ENCODE data around the gene KCNT2.
"Not testable (repeated sequence)": the region's sequence is repeated elsewhere in the genome, so short reads cannot be mapped to it uniquely, and the experiment has no call there.

KCNT2 gene

DNA sequence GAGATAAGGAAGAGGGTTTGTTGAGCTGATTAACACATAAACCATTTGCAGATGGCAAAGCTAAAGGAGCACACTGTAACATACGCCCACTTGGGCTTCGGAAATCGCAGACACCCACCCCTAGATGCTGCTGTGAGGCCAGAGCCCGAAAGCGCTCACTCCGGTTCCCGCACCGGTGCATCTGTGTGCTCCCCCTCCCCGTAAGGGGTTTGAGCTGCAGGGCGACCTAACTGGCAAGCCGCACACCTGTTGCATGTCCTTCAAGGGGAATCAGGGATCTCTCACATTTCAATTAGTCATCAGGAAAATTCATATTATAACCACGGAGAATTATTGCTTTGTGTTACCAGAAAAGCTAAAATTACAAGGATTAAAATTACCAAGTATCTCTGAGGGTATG is 42.2 kb upstream of the KCNT2 start:
- ChIA-PET CTCF (no interaction called here), POLR2A (no interaction called here)
- TF ChIP-seq ZNF384 (IDR thresholded peaks at IDR 0.05) = no peak
- no peak for TF ChIP-seq FOXM1 (IDR thresholded peaks at IDR 0.05; ENCODE audit: borderline replicate concordance)
- no peak for TF ChIP-seq TARDBP (IDR thresholded peaks at IDR 0.05)
- TF ChIP-seq BHLHE40 (IDR thresholded peaks at IDR 0.05; ENCODE audit: borderline replicate concordance) = no peak
- TF ChIP-seq, protein P1, sequence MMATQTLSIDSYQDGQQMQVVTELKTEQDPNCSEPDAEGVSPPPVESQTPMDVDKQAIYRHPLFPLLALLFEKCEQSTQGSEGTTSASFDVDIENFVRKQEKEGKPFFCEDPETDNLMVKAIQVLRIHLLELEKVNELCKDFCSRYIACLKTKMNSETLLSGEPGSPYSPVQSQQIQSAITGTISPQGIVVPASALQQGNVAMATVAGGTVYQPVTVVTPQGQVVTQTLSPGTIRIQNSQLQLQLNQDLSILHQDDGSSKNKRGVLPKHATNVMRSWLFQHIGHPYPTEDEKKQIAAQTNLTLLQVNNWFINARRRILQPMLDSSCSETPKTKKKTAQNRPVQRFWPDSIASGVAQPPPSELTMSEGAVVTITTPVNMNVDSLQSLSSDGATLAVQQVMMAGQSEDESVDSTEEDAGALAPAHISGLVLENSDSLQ (IDR thresholded peaks at IDR 0.05) = no peak
- TF ChIP-seq FOXK2 (IDR thresholded peaks at IDR 0.05) = no peak
- no peak for TF ChIP-seq L3MBTL2 (conservative IDR thresholded peaks at IDR 0.05)
- TF ChIP-seq CTBP1 (IDR thresholded peaks at IDR 0.05; ENCODE audit: borderline replicate concordance) = no peak
- no peak for TF ChIP-seq LEF1 (IDR thresholded peaks at IDR 0.05; ENCODE audit: borderline replicate concordance)
- no peak for TF ChIP-seq FOXA1 (IDR thresholded peaks at IDR 0.05)
- no peak for TF ChIP-seq SP1 (IDR thresholded peaks at IDR 0.05)
- TF ChIP-seq NFRKB (IDR thresholded peaks at IDR 0.05) = no peak
- no peak for TF ChIP-seq HDGF (IDR thresholded peaks at IDR 0.05; ENCODE audit: borderline replicate concordance)
- TF ChIP-seq ELF4 (IDR thresholded peaks at IDR 0.05) = no peak
- no peak for TF ChIP-seq ARNT (IDR thresholded peaks at IDR 0.05)
- no peak for TF ChIP-seq SUZ12 (IDR thresholded peaks at IDR 0.05)
- DNase-seq (ENCODE audit: extremely low spot score) = no peak

DNA sequence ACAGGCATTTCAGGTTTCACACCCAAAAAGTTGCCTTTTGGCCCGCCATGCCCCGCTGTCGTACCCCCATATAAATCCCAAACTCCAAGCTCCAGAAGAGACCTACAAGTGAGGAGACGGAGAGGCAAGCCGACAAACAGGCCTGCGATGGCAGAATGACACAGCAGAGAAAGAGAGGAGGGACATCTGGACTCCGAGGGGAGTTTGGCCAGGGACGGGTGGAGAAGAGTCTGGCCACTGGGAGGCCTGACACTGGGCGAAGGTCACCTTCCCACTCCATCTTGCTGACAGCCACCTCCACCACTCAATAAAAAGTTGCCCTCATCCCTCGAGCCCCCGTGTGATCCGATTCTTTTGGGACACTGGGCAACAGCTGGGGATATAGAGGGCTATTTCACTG is 41.8 kb upstream of the KCNT2 start:
- POLR2A ChIA-PET = no interaction called here
- CTCF ChIA-PET = no interaction called here
- TF ChIP-seq ZNF384 (IDR thresholded peaks at IDR 0.05) (no peak), LEF1 (IDR thresholded peaks at IDR 0.05; ENCODE audit: borderline replicate concordance) (no peak), SUZ12 (IDR thresholded peaks at IDR 0.05) (no peak), TARDBP (IDR thresholded peaks at IDR 0.05) (no peak), FOXK2 (IDR thresholded peaks at IDR 0.05) (no peak), FOXA1 (IDR thresholded peaks at IDR 0.05) (no peak), HDGF (IDR thresholded peaks at IDR 0.05; ENCODE audit: borderline replicate concordance) (no peak), FOXM1 (IDR thresholded peaks at IDR 0.05; ENCODE audit: borderline replicate concordance) (no peak)
- no peak for DNase-seq (ENCODE audit: extremely low spot score)

DNA sequence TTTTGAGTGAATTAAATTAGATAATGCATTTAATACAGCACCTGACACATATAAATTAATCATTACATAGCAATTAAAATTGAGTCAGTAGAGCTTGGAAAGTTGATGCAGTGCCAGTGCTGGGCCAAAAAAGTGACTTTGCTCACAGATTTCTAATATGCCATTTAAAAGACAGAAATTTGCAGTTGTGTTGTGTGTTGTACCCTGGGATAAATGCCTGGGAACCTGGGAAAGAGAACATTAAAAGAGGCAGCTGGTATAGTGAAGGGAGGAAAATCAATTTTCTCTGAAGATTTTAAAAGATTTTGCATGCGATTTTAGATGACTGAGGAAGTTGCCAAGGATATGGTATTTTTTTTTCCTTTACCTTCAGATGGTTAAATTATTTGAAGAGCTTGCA is 32.7 kb upstream of the KCNT2 start:
- ChIA-PET CTCF (no interaction called here), POLR2A (no interaction called here)
- TF ChIP-seq NFRKB (IDR thresholded peaks at IDR 0.05) (no peak), L3MBTL2 (conservative IDR thresholded peaks at IDR 0.05) (no peak), FOXA1 (IDR thresholded peaks at IDR 0.05) (no peak), LEF1 (IDR thresholded peaks at IDR 0.05; ENCODE audit: borderline replicate concordance) (no peak), ELF4 (IDR thresholded peaks at IDR 0.05) (no peak), ZNF384 (IDR thresholded peaks at IDR 0.05) (no peak), ARNT (IDR thresholded peaks at IDR 0.05) (no peak), HDGF (IDR thresholded peaks at IDR 0.05; ENCODE audit: borderline replicate concordance) (no peak), FOXM1 (IDR thresholded peaks at IDR 0.05; ENCODE audit: borderline replicate concordance) (no peak), BHLHE40 (IDR thresholded peaks at IDR 0.05; ENCODE audit: borderline replicate concordance) (no peak), SP1 (IDR thresholded peaks at IDR 0.05) (no peak), TARDBP (IDR thresholded peaks at IDR 0.05) (no peak), SUZ12 (IDR thresholded peaks at IDR 0.05) (no peak)

DNA sequence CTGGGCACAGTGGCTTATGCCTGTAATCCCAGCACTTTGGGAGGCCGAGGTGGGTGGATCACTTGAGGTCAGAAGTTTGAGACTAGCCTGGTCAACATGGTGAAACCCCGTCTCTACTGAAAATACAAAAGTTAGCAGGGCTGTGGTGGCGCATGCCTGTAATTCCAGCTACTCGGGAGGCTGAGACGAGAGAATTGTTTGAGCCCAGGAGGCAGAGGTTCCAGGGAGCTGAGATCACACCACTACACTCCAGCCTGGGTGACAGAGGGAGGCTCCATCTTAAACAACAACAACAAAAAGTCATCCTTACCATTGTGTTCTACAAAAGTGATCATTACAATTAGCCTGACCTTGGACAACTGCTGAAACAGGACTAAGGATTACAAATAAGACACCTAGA is 31.1 kb upstream of the KCNT2 start:
- POLR2A ChIA-PET; CTCF ChIA-PET; DNase-seq (ENCODE audit: extremely low spot score): not testable (repeated sequence)

More for the DNA sequence above, 32.7 kb upstream of the KCNT2 start:
- DNase-seq (ENCODE audit: extremely low spot score) = no peak

DNA sequence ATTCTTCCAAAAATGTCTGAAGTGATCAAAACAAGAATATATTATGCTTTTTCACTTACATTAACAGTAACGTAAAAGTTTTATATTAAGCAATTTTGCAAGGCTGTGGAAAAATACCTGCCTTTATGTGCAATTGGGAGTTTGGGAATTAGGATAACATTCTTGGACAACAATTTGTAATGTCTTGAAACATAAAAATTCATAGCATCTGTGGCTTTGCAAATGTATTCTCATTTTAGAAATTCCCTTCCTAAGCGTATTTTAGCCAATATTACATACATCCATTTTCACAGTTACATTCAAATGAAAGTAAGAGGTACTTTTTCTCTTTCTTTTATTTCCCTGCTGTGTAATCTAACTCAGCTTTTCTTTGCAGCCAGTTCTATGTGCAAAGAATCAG is 30.2 kb upstream of the KCNT2 start:
- POLR2A ChIA-PET = no interaction called here
- CTCF ChIA-PET = no interaction called here

DNA sequence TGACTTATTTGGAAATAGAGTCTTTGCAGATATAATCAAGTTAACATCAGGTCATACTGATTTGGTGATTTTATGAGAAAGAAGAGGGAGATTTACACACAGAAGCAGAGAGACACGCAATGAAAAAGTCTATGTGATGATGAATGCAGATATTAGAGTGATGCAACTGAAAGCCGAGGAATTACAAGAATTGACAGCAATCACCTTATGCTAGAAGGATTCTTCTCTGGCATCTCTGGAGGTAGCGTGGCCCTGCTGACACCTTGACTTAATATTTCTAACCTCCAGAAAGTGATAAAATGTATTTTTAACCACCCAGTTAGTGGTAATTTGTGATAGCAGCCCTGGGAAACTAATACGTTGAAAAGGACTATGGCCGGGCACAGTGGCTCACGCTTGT is 29.4 kb upstream of the KCNT2 start:
- ChIA-PET POLR2A (no interaction called here), CTCF (no interaction called here)
- TF ChIP-seq, protein P1 (IDR thresholded peaks at IDR 0.05) = no peak
- no peak for TF ChIP-seq HDGF (IDR thresholded peaks at IDR 0.05; ENCODE audit: borderline replicate concordance)
- TF ChIP-seq SP1 (IDR thresholded peaks at IDR 0.05) = no peak
- no peak for TF ChIP-seq CTBP1 (IDR thresholded peaks at IDR 0.05; ENCODE audit: borderline replicate concordance)
- TF ChIP-seq L3MBTL2 (conservative IDR thresholded peaks at IDR 0.05) = no peak
- TF ChIP-seq FOXK2 (IDR thresholded peaks at IDR 0.05) = no peak
- no peak for TF ChIP-seq ZNF384 (IDR thresholded peaks at IDR 0.05)
- TF ChIP-seq NFRKB (IDR thresholded peaks at IDR 0.05) = no peak
- TF ChIP-seq ARNT (IDR thresholded peaks at IDR 0.05) = no peak
- TF ChIP-seq FOXM1 (IDR thresholded peaks at IDR 0.05; ENCODE audit: borderline replicate concordance) = no peak
- no peak for TF ChIP-seq TARDBP (IDR thresholded peaks at IDR 0.05)
- TF ChIP-seq LEF1 (IDR thresholded peaks at IDR 0.05; ENCODE audit: borderline replicate concordance) = no peak
- no peak for TF ChIP-seq ELF4 (IDR thresholded peaks at IDR 0.05)
- TF ChIP-seq SUZ12 (IDR thresholded peaks at IDR 0.05) = no peak
- DNase-seq (ENCODE audit: extremely low spot score) = no peak

More for the DNA sequence above, 30.2 kb upstream of the KCNT2 start:
- no peak for DNase-seq (ENCODE audit: extremely low spot score)
- no peak for TF ChIP-seq BHLHE40 (IDR thresholded peaks at IDR 0.05; ENCODE audit: borderline replicate concordance)
- no peak for TF ChIP-seq FOXK2 (IDR thresholded peaks at IDR 0.05)
- TF ChIP-seq NFRKB (IDR thresholded peaks at IDR 0.05) = no peak
- TF ChIP-seq CTBP1 (IDR thresholded peaks at IDR 0.05; ENCODE audit: borderline replicate concordance) = no peak
- no peak for TF ChIP-seq ELF4 (IDR thresholded peaks at IDR 0.05)
- no peak for TF ChIP-seq FOXM1 (IDR thresholded peaks at IDR 0.05; ENCODE audit: borderline replicate concordance)
- TF ChIP-seq, protein P1 (IDR thresholded peaks at IDR 0.05) = no peak
- TF ChIP-seq ARNT (IDR thresholded peaks at IDR 0.05) = no peak

DNA sequence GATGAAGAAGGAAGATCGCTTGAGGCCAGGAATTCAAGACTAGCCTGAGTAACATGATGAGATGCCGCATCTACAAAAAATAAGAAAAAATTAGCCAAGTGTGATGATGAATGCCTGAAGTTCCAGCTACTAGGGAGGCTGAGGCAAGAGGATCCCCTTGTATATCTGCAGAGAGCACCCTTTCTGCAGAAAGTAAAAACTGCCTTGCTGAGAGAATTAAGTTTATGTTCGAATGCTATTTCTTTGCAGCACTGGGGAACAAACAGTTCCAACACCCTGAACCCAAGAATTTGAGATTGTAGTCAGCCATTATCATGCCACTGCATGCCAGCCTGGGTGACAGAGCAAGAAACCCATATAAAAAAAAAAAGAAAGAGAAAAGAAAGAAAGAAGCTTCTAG is 20.6 kb upstream of the KCNT2 start:
- CTCF ChIA-PET = no interaction called here

More for the DNA sequence above, 20.6 kb upstream of the KCNT2 start:
- TF ChIP-seq, protein P1 (IDR thresholded peaks at IDR 0.05) = no peak
- TF ChIP-seq ARNT (IDR thresholded peaks at IDR 0.05) = no peak
- TF ChIP-seq CTBP1 (IDR thresholded peaks at IDR 0.05; ENCODE audit: borderline replicate concordance) = no peak
- TF ChIP-seq L3MBTL2 (conservative IDR thresholded peaks at IDR 0.05) = no peak
- TF ChIP-seq NFRKB (IDR thresholded peaks at IDR 0.05) = no peak
- no peak for TF ChIP-seq ZNF384 (IDR thresholded peaks at IDR 0.05)
- TF ChIP-seq ELF4 (IDR thresholded peaks at IDR 0.05) = no peak
- TF ChIP-seq TARDBP (IDR thresholded peaks at IDR 0.05) = no peak
- no peak for TF ChIP-seq BHLHE40 (IDR thresholded peaks at IDR 0.05; ENCODE audit: borderline replicate concordance)
- no peak for TF ChIP-seq HDGF (IDR thresholded peaks at IDR 0.05; ENCODE audit: borderline replicate concordance)
- no peak for TF ChIP-seq FOXK2 (IDR thresholded peaks at IDR 0.05)
- TF ChIP-seq FOXM1 (IDR thresholded peaks at IDR 0.05; ENCODE audit: borderline replicate concordance) = no peak
- no peak for TF ChIP-seq SP1 (IDR thresholded peaks at IDR 0.05)
- no peak for TF ChIP-seq LEF1 (IDR thresholded peaks at IDR 0.05; ENCODE audit: borderline replicate concordance)
- no peak for TF ChIP-seq SUZ12 (IDR thresholded peaks at IDR 0.05)
- DNase-seq (ENCODE audit: extremely low spot score) = no peak
- POLR2A ChIA-PET = interaction anchor here (0.6 kb wide), 1 partner anchor 19 kb away, joined by 4 read pairs; no protein-coding TSS in a partner anchor

Data from HEK293T (cell line).